CD4-positive, alpha-beta T cell treated with Interleukin-6 at 100 ng/mL for 8 hours (primary cell): Measurements from ENCODE around the gene AFF1.

Experiments
- DNase-seq: peaks from one replicate; pipeline ENCODE4 v3.0.0-alpha.2; 2020; ENCODE audit warnings: mixed read lengths, low spot score

AFF1 gene

GRCh38 chr4:87152310-87153041, 217.7 kb downstream of the AFF1 start:
- no peak for DNase-seq

GRCh38 chr4:87153078-87153870, 218.5 kb downstream of the AFF1 start:
- DNase-seq, result no peak

- no peak for DNase-seq
Observed at GRCh38 chr4:87165892-87166291, 231.1 kb downstream of the AFF1 start.

GRCh38 chr4:87166296-87166854, 231.6 kb downstream of the AFF1 start:
- DNase-seq, result no peak

- no peak for DNase-seq
Observed at GRCh38 chr4:87171944-87172343, 237.1 kb downstream of the AFF1 start.

- DNase-seq, result no peak
Observed at GRCh38 chr4:87174672-87175071, 239.9 kb downstream of the AFF1 start.

- no peak for DNase-seq
Observed at GRCh38 chr4:87179751-87180150, 244.9 kb downstream of the AFF1 start.

GRCh38 chr4:87180767-87181166, 246.0 kb downstream of the AFF1 start:
- no peak for DNase-seq

GRCh38 chr4:87185146-87185870, 250.5 kb downstream of the AFF1 start:
- no peak for DNase-seq

GRCh38 chr4:87188048-87188447, 253.2 kb downstream of the AFF1 start:
- DNase-seq, result no peak

GRCh38 chr4:87188932-87189331, 254.1 kb downstream of the AFF1 start:
- no peak for DNase-seq
